ENCODE data around the gene SULT4A1. TPM values are rescaled to one million over a fixed set of nuclear protein-coding genes. Genes with fewer than 3 reads are reported as not detected.

Gene SULT4A1
- polyA plus RNA-seq, 3 donors, result not detected

DNA sequence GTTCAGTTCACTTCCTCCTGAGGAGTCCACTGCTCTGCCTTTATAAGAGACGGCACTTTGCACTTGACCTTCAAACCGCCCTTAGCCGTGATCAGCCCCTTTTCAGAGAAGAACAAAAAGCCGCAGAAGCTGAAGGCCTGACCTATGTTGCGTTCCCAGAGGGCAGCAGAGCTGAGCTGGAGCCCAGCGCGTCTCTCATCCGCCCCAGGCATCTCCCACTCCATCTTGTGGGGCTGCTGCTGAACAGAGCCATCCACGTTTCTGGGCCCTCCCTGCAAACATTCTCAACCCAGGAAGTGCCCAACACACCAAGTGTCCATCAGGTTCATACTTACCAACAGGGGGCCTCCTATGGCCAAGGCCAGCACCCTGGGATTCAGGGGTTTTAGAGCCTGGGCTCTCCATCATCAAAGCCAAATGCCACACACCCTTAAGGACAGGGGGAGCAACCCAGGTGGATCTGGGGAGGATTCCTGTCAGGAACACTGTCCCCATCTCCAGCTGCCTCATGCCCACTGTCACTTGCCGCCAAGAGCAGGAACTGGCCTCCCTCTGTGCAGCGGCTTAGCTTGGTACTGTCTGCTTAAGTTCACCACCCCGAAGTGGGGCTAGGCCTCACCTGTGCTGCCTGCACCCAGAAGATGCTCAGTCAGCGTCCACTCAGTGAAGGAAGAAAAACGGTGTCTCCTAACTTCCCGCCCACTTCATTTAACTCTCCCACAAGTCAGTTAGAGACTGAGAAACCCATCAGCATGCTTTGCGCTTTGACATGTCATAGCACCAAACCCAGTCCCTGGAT, 34.2 kb downstream of the SULT4A1 start:
- no peak for DNase-seq
- Histone ChIP-seq H3K9me3 (replicated peaks in 1 of 2; ENCODE audit: control insufficient read depth in 1 of 2, insufficient read depth in 1 of 2, low read length in 2 of 2) (no peaks in the 10 kb centered on the region), H3K36me3 (replicated peaks in 1 of 2; ENCODE audit: control insufficient read depth in 1 of 2, insufficient read depth in 2 of 2, low read length in 2 of 2) (no peaks in the 10 kb centered on the region), H3K4me2 (replicated peaks; ENCODE audit: extremely low read depth, low read length, poor library complexity, severe bottlenecking) (no peak overlapping the region), H3K27ac (ENCODE audit: low read depth in 1 of 2, low read length in 2 of 2) (no peak overlapping the region), H3K9ac (ENCODE audit: insufficient read depth, low read length, poor library complexity, severe bottlenecking) (no peak overlapping the region), H3K4me3 (replicated peaks in 1 of 3; ENCODE audit: low read depth in 2 of 3, low read length in 3 of 3) (no peak overlapping the region), H3K79me2 (ENCODE audit: insufficient read depth, low read length) (no peaks in the 10 kb centered on the region), H4K20me1 (ENCODE audit: insufficient read depth, low read length) (no peaks in the 10 kb centered on the region), H2AFZ (ENCODE audit: insufficient read depth, low read depth, low read length, poor library complexity, severe bottlenecking) (no peak overlapping the region), H3K4me1 (ENCODE audit: control insufficient read depth in 1 of 2, insufficient read depth in 2 of 2, low read length in 2 of 2) (no peaks in the 10 kb centered on the region), H3K27me3 (ENCODE audit: control insufficient read depth in 2 of 2, insufficient read depth in 2 of 2, low read length in 2 of 2) (no peaks in the 10 kb centered on the region)
- Mint-ChIP-seq H3K4me1 (no peaks in the 10 kb centered on the region), H3K4me3 (no peak overlapping the region), H3K9me3 (no peaks in the 10 kb centered on the region), H3K27me3 (ENCODE audit: low read depth in 3 of 3) (peaks cover 0 to 9% (median 8%) of the 10 kb centered on the region in 3 donors), H3K36me3 (no peaks in the 10 kb centered on the region), H3K27ac (no peak overlapping the region)
- intact Hi-C loops (cut with micrococcal nuclease), result no loop called here
- 91% methylated on average over 15 of the region's 16 CpGs for WGBS (ENCODE audit: insufficient coverage)
- TF ChIP-seq, protein P1, sequence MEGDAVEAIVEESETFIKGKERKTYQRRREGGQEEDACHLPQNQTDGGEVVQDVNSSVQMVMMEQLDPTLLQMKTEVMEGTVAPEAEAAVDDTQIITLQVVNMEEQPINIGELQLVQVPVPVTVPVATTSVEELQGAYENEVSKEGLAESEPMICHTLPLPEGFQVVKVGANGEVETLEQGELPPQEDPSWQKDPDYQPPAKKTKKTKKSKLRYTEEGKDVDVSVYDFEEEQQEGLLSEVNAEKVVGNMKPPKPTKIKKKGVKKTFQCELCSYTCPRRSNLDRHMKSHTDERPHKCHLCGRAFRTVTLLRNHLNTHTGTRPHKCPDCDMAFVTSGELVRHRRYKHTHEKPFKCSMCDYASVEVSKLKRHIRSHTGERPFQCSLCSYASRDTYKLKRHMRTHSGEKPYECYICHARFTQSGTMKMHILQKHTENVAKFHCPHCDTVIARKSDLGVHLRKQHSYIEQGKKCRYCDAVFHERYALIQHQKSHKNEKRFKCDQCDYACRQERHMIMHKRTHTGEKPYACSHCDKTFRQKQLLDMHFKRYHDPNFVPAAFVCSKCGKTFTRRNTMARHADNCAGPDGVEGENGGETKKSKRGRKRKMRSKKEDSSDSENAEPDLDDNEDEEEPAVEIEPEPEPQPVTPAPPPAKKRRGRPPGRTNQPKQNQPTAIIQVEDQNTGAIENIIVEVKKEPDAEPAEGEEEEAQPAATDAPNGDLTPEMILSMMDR (IDR thresholded peaks at IDR 0.05), result no peak

DNA sequence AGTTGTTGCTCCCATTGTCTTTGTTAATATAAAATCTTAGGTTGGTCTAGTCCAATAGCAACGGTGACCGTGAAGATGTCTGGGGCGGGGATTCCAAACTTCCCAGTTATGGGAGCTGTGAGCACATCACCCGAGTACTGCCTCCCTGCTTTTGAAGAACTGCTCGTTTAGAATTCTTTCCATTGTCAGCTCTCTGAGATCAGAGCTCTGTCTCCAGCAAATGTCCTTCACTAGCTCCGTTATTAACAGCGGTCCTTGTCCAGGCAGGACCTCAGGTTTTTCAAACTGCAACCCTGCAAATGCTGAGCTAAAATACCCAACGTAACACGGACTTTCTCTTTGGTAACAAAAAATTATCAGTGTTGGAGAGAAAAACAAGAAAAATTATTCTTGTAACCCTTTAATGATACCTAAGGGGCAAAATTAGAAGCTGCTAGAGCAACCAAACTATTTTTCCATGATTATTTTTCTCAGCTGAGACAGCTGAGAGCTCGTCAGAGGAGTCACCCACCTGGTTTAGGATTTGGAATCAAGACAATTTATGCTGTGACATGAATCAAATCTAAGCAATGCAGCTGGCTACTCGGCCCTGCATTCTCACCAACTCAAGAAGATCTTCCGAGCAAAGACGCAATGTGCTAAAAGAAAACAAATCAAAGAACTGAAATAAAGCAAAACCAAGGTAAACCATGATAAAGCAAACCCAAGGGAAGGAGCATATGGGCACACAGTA, 35.1 kb downstream of the SULT4A1 start:
- Histone ChIP-seq H3K27ac (ENCODE audit: low read depth in 1 of 2, low read length in 2 of 2) (no peak overlapping the region), H3K36me3 (replicated peaks in 1 of 2; ENCODE audit: control insufficient read depth in 1 of 2, insufficient read depth in 2 of 2, low read length in 2 of 2) (no peaks in the 10 kb centered on the region), H3K4me2 (replicated peaks; ENCODE audit: extremely low read depth, low read length, poor library complexity, severe bottlenecking) (no peak overlapping the region), H3K9ac (ENCODE audit: insufficient read depth, low read length, poor library complexity, severe bottlenecking) (no peak overlapping the region), H4K20me1 (ENCODE audit: insufficient read depth, low read length) (no peaks in the 10 kb centered on the region), H3K4me1 (ENCODE audit: control insufficient read depth in 1 of 2, insufficient read depth in 2 of 2, low read length in 2 of 2) (no peaks in the 10 kb centered on the region), H3K79me2 (ENCODE audit: insufficient read depth, low read length) (no peaks in the 10 kb centered on the region), H3K27me3 (ENCODE audit: control insufficient read depth in 2 of 2, insufficient read depth in 2 of 2, low read length in 2 of 2) (no peaks in the 10 kb centered on the region), H2AFZ (ENCODE audit: insufficient read depth, low read depth, low read length, poor library complexity, severe bottlenecking) (no peak overlapping the region), H3K9me3 (replicated peaks in 1 of 2; ENCODE audit: control insufficient read depth in 1 of 2, insufficient read depth in 1 of 2, low read length in 2 of 2) (no peaks in the 10 kb centered on the region), H3K4me3 (replicated peaks in 1 of 3; ENCODE audit: low read depth in 2 of 3, low read length in 3 of 3) (no peak overlapping the region)
- no peaks in the 10 kb centered on the region for H3K36me3 Mint-ChIP-seq
- no peak for DNase-seq
- WGBS (ENCODE audit: insufficient coverage), result 89% methylated on average over 8 of the region's 13 CpGs
- H3K27me3 Mint-ChIP-seq (ENCODE audit: low read depth in 3 of 3), result peaks cover 4 to 9% (median 9%) of the 10 kb centered on the region in 3 donors
- H3K27ac Mint-ChIP-seq, result no peak overlapping the region
- H3K4me3 Mint-ChIP-seq, result no peak overlapping the region
- intact Hi-C loops (cut with micrococcal nuclease), result no loop called here
- H3K4me1 Mint-ChIP-seq, result no peaks in the 10 kb centered on the region
- H3K9me3 Mint-ChIP-seq, result no peaks in the 10 kb centered on the region
- TF ChIP-seq, protein P1 (IDR thresholded peaks at IDR 0.05), result no peak
